Measurements from ENCODE around the gene NKAIN1.

DNA sequence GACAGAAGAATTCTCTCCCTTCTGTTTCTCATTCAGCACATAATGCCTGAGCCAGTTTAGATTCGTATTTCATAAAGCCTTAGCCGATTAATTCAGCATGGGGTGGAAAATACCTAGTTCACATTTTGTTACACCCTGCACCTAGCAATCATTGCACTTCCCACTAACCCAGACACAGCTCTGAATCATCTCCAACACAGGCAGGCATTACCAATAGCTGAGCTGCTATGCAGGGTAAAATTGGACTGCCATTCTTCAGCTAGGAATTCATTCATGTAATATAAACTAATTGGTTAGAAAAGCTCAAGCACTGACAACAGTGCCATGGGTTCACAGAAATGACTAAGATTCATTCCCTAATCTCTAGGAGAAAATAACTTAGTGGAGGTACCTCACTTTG is 26.9 kb upstream of the NKAIN1 start:
- TF ChIP-seq, protein P1, sequence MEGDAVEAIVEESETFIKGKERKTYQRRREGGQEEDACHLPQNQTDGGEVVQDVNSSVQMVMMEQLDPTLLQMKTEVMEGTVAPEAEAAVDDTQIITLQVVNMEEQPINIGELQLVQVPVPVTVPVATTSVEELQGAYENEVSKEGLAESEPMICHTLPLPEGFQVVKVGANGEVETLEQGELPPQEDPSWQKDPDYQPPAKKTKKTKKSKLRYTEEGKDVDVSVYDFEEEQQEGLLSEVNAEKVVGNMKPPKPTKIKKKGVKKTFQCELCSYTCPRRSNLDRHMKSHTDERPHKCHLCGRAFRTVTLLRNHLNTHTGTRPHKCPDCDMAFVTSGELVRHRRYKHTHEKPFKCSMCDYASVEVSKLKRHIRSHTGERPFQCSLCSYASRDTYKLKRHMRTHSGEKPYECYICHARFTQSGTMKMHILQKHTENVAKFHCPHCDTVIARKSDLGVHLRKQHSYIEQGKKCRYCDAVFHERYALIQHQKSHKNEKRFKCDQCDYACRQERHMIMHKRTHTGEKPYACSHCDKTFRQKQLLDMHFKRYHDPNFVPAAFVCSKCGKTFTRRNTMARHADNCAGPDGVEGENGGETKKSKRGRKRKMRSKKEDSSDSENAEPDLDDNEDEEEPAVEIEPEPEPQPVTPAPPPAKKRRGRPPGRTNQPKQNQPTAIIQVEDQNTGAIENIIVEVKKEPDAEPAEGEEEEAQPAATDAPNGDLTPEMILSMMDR (conservative IDR thresholded peaks at IDR 0.05; ENCODE audit: low read length) = no peak
- TF ChIP-seq EZH2phosphoT487 (IDR thresholded peaks at IDR 0.05; ENCODE audit: borderline replicate concordance) = no peak
